Testis (tissue), 3 donors: ENCODE measurements around the gene YAE1. TPM values are rescaled to one million over a fixed set of nuclear protein-coding genes. Genes with fewer than 3 reads are reported as not detected.

Source experiments
- DNase-seq: peaks from one replicate; pipeline ENCODE4 v3.0.0-alpha.2; 2019
- H3K27ac ChIP-seq, 2 donors: fragments of 200-600 bp; sonication (generic); one replicate each; pipeline ENCODE4 v1.5.1; 2019
- H3K27me3 ChIP-seq: fragments of 200-600 bp; sonication (generic); one replicate; pipeline ENCODE4 v1.5.1; 2019
- H3K36me3 ChIP-seq: fragments of 200-600 bp; sonication (generic); one replicate; pipeline ENCODE4 v1.5.1; 2017; ENCODE audit warnings: low read depth; ENCODE audit errors: missing control alignments
- H3K4me1 ChIP-seq: fragments of 200-600 bp; sonication (generic); one replicate; pipeline ENCODE4 v1.5.1; 2019
- H3K4me3 ChIP-seq, 2 donors: fragments of 200-600 bp; sonication (generic); one replicate each; pipeline ENCODE4 v1.5.1; 2017 to 2019
- H3K9me3 ChIP-seq: fragments of 200-600 bp; sonication (generic); one replicate; pipeline ENCODE4 v1.5.1; 2017
- CTCF ChIP-seq, 3 experiments: fragments of 450-650 bp in 2 of 3; fragments of 200-600 bp in 1 of 3; sonication (generic) in 1 of 3; IDR thresholded peaks; one replicate each; pipeline ENCODE4 v1.5.1; 2016 to 2019; ENCODE audit warnings: antibody characterized with exemption in 3 of 3, mild to moderate bottlenecking in 2 of 3, moderate library complexity in 1 of 3
- POLR2A ChIP-seq: fragments of 450-650 bp; IDR thresholded peaks from one replicate; pipeline ENCODE4 v1.6.1; 2017; ENCODE audit warnings: antibody characterized with exemption, mild to moderate bottlenecking, moderate library complexity
- WGBS, 2 donors: methylation state at CpG; one replicate each; pipeline ENCODE4 v1.1.5; 2018; 5-methylcytosine and 5-hydroxymethylcytosine counted together
- intact Hi-C: fragments of 100-400 bp; cut with DNase I; formaldehyde crosslinking; loops from one replicate; pipeline ENCODE4 v1.15.1; 2023; ENCODE audit warnings: low total_unique reads
- polyA plus RNA-seq: library from polyadenylated mRNA; stranded (reverse); fragments of 350-450 nt; fragmentation: Illumina TruSeq; extraction: RNeasy Lipid Tissue Mini Kit (QIAGEN cat#74804); gene quantifications from one replicate; pipeline ENCODE4 v1.2.3, GENCODE V29; 2014; ENCODE audit warnings: low read depth, low replicate concordance; ENCODE audit not compliant: insufficient read depth
- total RNA-seq, 2 donors: library from RNA; depleted of rRNA; stranded (reverse); fragments of >200 nt; gene quantifications; one replicate each; pipeline ENCODE4 v1.2.3, GENCODE V29; 2016

The YAE1 gene
- total and polyA plus RNA-seq, 3 donors from 2014 or later = 28.5 to 39.0 (median 32.0) TPM

GRCh38 chr7:39587393-39587792, 21.2 kb downstream of the YAE1 start:
- intact Hi-C loops = no loop called here
- no peaks in the 10 kb centered on the region for H3K27me3 ChIP-seq
- TF ChIP-seq POLR2A = no peak
- TF ChIP-seq CTCF (IDR thresholded peaks at IDR 0.05) = no peak
- H3K4me3 ChIP-seq = no peak overlapping the region
- no peaks in the 10 kb centered on the region for H3K4me1 ChIP-seq
- DNase-seq = no peak
- no peak overlapping the region for H3K27ac ChIP-seq
- no peaks in the 10 kb centered on the region for H3K9me3 ChIP-seq
- no peaks in the 10 kb centered on the region for H3K36me3 ChIP-seq

- intact Hi-C loops = no loop called here
- Histone ChIP-seq H3K36me3 (no peaks in the 10 kb centered on the region), H3K4me1 (no peaks in the 10 kb centered on the region), H3K4me3 (no peak overlapping the region), H3K9me3 (no peaks in the 10 kb centered on the region), H3K27me3 (no peaks in the 10 kb centered on the region), H3K27ac (no peak overlapping the region)
- no peak for DNase-seq
- 51 to 54% methylated on average over 5 of the region's 5 CpGs for WGBS, 2 donors
- TF ChIP-seq POLR2A (no peak), CTCF (IDR thresholded peaks at IDR 0.05) (no peak)
These were observed 22.2 kb downstream of the YAE1 start for GRCh38 chr7:39588416-39588815.

GRCh38 chr7:39589323-39590111, 23.3 kb downstream of the YAE1 start:
- Histone ChIP-seq H3K4me3 (no peak overlapping the region), H3K27me3 (no peaks in the 10 kb centered on the region), H3K9me3 (no peaks in the 10 kb centered on the region), H3K36me3 (no peaks in the 10 kb centered on the region), H3K27ac (no peak overlapping the region), H3K4me1 (no peaks in the 10 kb centered on the region)
- intact Hi-C loops = no loop called here
- 65 to 77% methylated on average over 7 of the region's 7 CpGs for WGBS, 2 donors
- DNase-seq = no peak
- TF ChIP-seq CTCF (IDR thresholded peaks at IDR 0.05) (no peak), POLR2A (no peak)

- intact Hi-C loops = no loop called here
- 22 to 44% methylated on average over 2 of the region's 2 CpGs for WGBS, 2 donors
- Histone ChIP-seq H3K9me3 (no peaks in the 10 kb centered on the region), H3K4me1 (no peaks in the 10 kb centered on the region), H3K27me3 (no peaks in the 10 kb centered on the region), H3K4me3 (no peak overlapping the region), H3K36me3 (no peaks in the 10 kb centered on the region), H3K27ac (no peak overlapping the region)
- DNase-seq = no peak
- TF ChIP-seq CTCF (IDR thresholded peaks at IDR 0.05) = no peak
- no peak for TF ChIP-seq POLR2A
These were observed 26.4 kb downstream of the YAE1 start for GRCh38 chr7:39592586-39592985.
